Uterus (tissue), 2 donors: ENCODE data around the gene EDN2.

Experiments used
- POLR2A ChIP-seq, 2 donors: fragments of 450-650 bp; IDR thresholded peaks; one replicate each; pipeline ENCODE4 v1.6.1; 2016; ENCODE audit warnings: antibody characterized with exemption in 2 of 2, mild to moderate bottlenecking in 1 of 2, moderate library complexity in 1 of 2
- TF ChIP-seq, protein P1 (sequence below), 4 experiments: fragments of 200-600 bp in 2 of 4; fragments of 450-650 bp in 2 of 4; sonication (generic) in 2 of 4; IDR thresholded peaks; one replicate each; pipeline ENCODE4 v1.5.1; 2016 to 2019; ENCODE audit warnings: antibody characterized with exemption in 4 of 4, mild to moderate bottlenecking in 2 of 4, moderate library complexity in 1 of 4

DNA sequence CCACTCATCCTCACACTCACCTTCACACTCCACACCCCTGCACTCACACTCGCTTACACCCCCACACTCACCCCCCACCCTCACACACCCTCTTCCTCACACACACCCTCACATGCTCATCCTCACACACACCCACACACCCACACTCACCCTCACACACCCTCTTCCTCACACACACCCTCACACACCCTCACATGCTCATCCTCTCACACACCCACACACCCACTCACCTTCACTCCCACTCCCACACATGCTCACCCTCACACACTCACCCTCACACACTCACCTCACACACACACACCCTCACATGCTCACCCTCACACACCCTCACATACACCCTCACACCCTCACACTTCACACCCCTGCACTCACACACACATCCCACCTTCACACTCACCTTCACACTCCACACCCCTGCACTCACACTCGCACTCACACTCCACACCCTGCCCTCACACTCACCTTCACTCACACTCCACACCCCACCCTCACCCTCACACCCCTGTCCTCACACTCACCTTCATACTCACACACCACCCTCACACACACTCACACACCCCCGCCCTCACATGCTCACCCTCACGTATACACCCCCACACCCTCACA lies 42.6 kb upstream of the EDN2 start:
- TF ChIP-seq, protein P1, sequence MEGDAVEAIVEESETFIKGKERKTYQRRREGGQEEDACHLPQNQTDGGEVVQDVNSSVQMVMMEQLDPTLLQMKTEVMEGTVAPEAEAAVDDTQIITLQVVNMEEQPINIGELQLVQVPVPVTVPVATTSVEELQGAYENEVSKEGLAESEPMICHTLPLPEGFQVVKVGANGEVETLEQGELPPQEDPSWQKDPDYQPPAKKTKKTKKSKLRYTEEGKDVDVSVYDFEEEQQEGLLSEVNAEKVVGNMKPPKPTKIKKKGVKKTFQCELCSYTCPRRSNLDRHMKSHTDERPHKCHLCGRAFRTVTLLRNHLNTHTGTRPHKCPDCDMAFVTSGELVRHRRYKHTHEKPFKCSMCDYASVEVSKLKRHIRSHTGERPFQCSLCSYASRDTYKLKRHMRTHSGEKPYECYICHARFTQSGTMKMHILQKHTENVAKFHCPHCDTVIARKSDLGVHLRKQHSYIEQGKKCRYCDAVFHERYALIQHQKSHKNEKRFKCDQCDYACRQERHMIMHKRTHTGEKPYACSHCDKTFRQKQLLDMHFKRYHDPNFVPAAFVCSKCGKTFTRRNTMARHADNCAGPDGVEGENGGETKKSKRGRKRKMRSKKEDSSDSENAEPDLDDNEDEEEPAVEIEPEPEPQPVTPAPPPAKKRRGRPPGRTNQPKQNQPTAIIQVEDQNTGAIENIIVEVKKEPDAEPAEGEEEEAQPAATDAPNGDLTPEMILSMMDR (IDR thresholded peaks at IDR 0.05): no peak
- no peak for TF ChIP-seq POLR2A (IDR thresholded peaks at IDR 0.05)
